A673 (cell line): ENCODE results near the gene GPN3.

Experiments used
- CTCF ChIP-seq: fragments of 300-800, 200-600 bp; sonication (generic); conservative IDR thresholded peaks from 2 replicates; pipeline ENCODE4 v1.5.1; 2017; ENCODE audit warnings: low read depth, mild to moderate bottlenecking, antibody characterized with exemption, low read length, moderate library complexity, mixed read lengths
- EZH2 ChIP-seq: fragments of 200-600 bp; sonication (generic); IDR thresholded peaks from 2 replicates; pipeline ENCODE4 v1.6.1; 2017; ENCODE audit warnings: borderline replicate concordance, low read depth, mild to moderate bottlenecking, mixed read lengths, antibody characterized with exemption, low read length; ENCODE audit not compliant: poor library complexity, severe bottlenecking

GRCh38 chr12:110475426-110475825 is 7.4 kb upstream of the GPN3 start:
- TF ChIP-seq CTCF (no peak), EZH2 (no peak)
